Liver (tissue), 3 donors: ENCODE data around the gene GHRHR.

Source experiments
- ATF3 ChIP-seq: IDR thresholded peaks from 2 replicates; pipeline ENCODE4 v1.6.1; 2016; ENCODE audit warnings: antibody characterized with exemption
- CTCF ChIP-seq: fragments of 150-350 bp; IDR thresholded peaks from 2 replicates; pipeline ENCODE4 v1.5.1; 2017; ENCODE audit warnings: improper control_type of control experiment, low read depth, low read length; ENCODE audit not compliant: missing input control
- EGR1 ChIP-seq, 2 donors: IDR thresholded peaks; 2 replicates each; pipeline ENCODE4 v1.6.1; 2016 to 2018; ENCODE audit warnings: antibody characterized with exemption in 2 of 2, low read depth in 2 of 2
- JUND ChIP-seq, 2 donors: IDR thresholded peaks; 2 replicates each; pipeline ENCODE4 v1.6.1; 2016; ENCODE audit warnings: antibody characterized with exemption in 2 of 2
- NR2F2 ChIP-seq: IDR thresholded peaks from 2 replicates; pipeline ENCODE4 v1.6.1; 2016; ENCODE audit warnings: antibody characterized with exemption
- RAD21 ChIP-seq, 2 donors: IDR thresholded peaks; 2 replicates each; pipeline ENCODE4 v1.6.1; 2016; ENCODE audit warnings: antibody characterized with exemption in 2 of 2, mild to moderate bottlenecking in 2 of 2
- REST ChIP-seq: IDR thresholded peaks from 2 replicates; pipeline ENCODE4 v1.6.1; 2016; ENCODE audit warnings: antibody characterized with exemption, mild to moderate bottlenecking
- SP1 ChIP-seq: IDR thresholded peaks from 2 replicates; pipeline ENCODE4 v1.6.1; 2018; ENCODE audit warnings: antibody characterized with exemption, mild to moderate bottlenecking
- YY1 ChIP-seq: IDR thresholded peaks from 2 replicates; pipeline ENCODE4 v1.6.1; 2016; ENCODE audit warnings: antibody characterized with exemption, mild to moderate bottlenecking
- donor health status: healthy.
- donor health status: healthy.

GRCh38 chr7:30965883-30966282 is 2.1 kb downstream of the GHRHR start:
- TF ChIP-seq CTCF (no peak), YY1 (no peak), SP1 (no peak), NR2F2 (no peak), ATF3 (no peak), REST (no peak), EGR1 (IDR thresholded peaks at IDR 0.05; ENCODE audit: low read depth in 2 of 2) (no peak), JUND (IDR thresholded peaks at IDR 0.05) (no peak), RAD21 (IDR thresholded peaks at IDR 0.05) (no peak)
